IMR-90 (cell line): ENCODE data around the gene RLF.

Source experiments
- BHLHE40 ChIP-seq: fragments of 150-350 bp; IDR thresholded peaks from 2 replicates; pipeline ENCODE4 v1.6.1; 2016; ENCODE audit warnings: mild to moderate bottlenecking, low read depth, low read length
- CEBPB ChIP-seq: IDR thresholded peaks from 2 replicates; pipeline ENCODE4 v1.6.1; 2012; ENCODE audit warnings: low read depth, low read length, improper control_type of control experiment
- CTCF ChIP-seq: conservative IDR thresholded peaks from 2 replicates; pipeline ENCODE4 v1.5.1; 2012; ENCODE audit warnings: mild to moderate bottlenecking, low read depth, low read length, improper control_type of control experiment
- ELK1 ChIP-seq: fragments of 150-350 bp; IDR thresholded peaks from 2 replicates; pipeline ENCODE4 v1.6.1; 2016; ENCODE audit warnings: low read depth, mild to moderate bottlenecking, low read length, moderate library complexity, borderline replicate concordance
- FOS ChIP-seq: fragments of 150-350 bp; IDR thresholded peaks from 2 replicates; pipeline ENCODE4 v1.6.1; 2016; ENCODE audit warnings: low read depth, low read length
- POLR2A ChIP-seq: IDR thresholded peaks from 2 replicates; pipeline ENCODE4 v1.6.1; 2012; ENCODE audit warnings: mild to moderate bottlenecking, low read depth, low read length
- RAD21 ChIP-seq: IDR thresholded peaks from 2 replicates; pipeline ENCODE4 v1.6.1; 2012; ENCODE audit warnings: low read length, improper control_type of control experiment
- RCOR1 ChIP-seq: IDR thresholded peaks from 2 replicates; pipeline ENCODE4 v1.6.1; 2012; ENCODE audit warnings: mild to moderate bottlenecking, low read length, improper control_type of control experiment; ENCODE audit not compliant: insufficient replicate concordance
- RFX5 ChIP-seq: IDR thresholded peaks from 2 replicates; pipeline ENCODE4 v1.8.0; 2012; ENCODE audit warnings: low read depth, mild to moderate bottlenecking, low read length, moderate library complexity
- SMC3 ChIP-seq: fragments of 150-350 bp; IDR thresholded peaks from 2 replicates; pipeline ENCODE4 v1.6.1; 2016; ENCODE audit warnings: low read depth, mild to moderate bottlenecking, antibody characterized with exemption, low read length, moderate library complexity

GRCh38 chr1:40210511-40211204 is 49.5 kb downstream of the RLF start:
- no peak for TF ChIP-seq CTCF
- no peak for TF ChIP-seq ELK1
- TF ChIP-seq CEBPB, result no peak
- no peak for TF ChIP-seq RFX5
- no peak for TF ChIP-seq RAD21
- TF ChIP-seq BHLHE40, result no peak
- TF ChIP-seq FOS, result no peak
- no peak for TF ChIP-seq POLR2A
- no peak for TF ChIP-seq RCOR1
- TF ChIP-seq SMC3, result no peak
